MG63 (cell line): ENCODE results near the gene SNRNP200. TPM values are rescaled to one million over a fixed set of nuclear protein-coding genes. Genes with fewer than 3 reads are reported as not detected.

Source experiments
- total RNA-seq: library from RNA; depleted of rRNA; stranded (reverse); fragments of >200 nt; shearing (Covaris generic); gene quantifications from 2 replicates; pipeline ENCODE4 v1.2.3, GENCODE V29; 2014; ENCODE audit warnings: low replicate concordance; rRNA removed

The SNRNP200 gene
- total RNA-seq, 1 experiment from 2014 or later, result 56.9 TPM

Other genes with a start within 250 kb of the SNRNP200 start
- gene ADRA2B, start 189.0 kb downstream of the SNRNP200 start, total RNA-seq, result 0.03 TPM in 1 of 2 replicates, not detected in the other
- gene ASTL, start 167.0 kb downstream of the SNRNP200 start, total RNA-seq, result not detected in 2 replicates
- 4.9 and 8.7 TPM in 2 replicates for gene DUSP2, start 160.1 kb downstream of the SNRNP200 start, total RNA-seq
- gene STARD7, start 96.7 kb downstream of the SNRNP200 start, total RNA-seq, result 100 and 113 TPM in 2 replicates
- gene TMEM127, start 39.5 kb downstream of the SNRNP200 start, total RNA-seq, result 3.7 and 7.3 TPM in 2 replicates
- gene CIAO1, start 39.3 kb downstream of the SNRNP200 start, total RNA-seq, result 76.2 and 103 TPM in 2 replicates
- gene ITPRIPL1, start 19.8 kb upstream of the SNRNP200 start, total RNA-seq, result 4.7 TPM in 2 replicates
- 31.5 and 34.2 TPM in 2 replicates for gene NCAPH, start 30.2 kb upstream of the SNRNP200 start, total RNA-seq
- gene NEURL3, start 199.8 kb upstream of the SNRNP200 start, total RNA-seq, result 1.0 TPM in 1 of 2 replicates, not detected in the other
- 5.3 and 13.7 TPM in 2 replicates for gene ARID5A, start 231.2 kb upstream of the SNRNP200 start, total RNA-seq